Measurements from ENCODE around the gene PLTP.

PLTP gene

DNA sequence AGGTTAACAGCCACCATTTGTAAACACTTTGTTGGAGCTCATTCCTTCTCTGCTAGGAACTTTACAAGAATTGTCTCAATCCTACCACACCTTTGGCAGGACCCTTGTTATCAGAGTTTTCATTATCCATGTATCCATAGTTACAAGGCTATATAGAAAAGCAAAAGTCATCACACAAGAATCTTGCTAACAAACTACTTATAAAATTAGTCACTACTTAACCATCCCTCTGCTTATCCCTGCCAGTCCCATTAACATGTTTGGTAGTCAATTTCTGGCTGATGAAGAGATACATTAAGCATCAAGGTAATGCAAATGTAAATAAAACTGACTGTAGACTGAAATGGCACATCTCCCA is 44.2 kb downstream of the PLTP start:
- DNase-seq: no peak

DNA sequence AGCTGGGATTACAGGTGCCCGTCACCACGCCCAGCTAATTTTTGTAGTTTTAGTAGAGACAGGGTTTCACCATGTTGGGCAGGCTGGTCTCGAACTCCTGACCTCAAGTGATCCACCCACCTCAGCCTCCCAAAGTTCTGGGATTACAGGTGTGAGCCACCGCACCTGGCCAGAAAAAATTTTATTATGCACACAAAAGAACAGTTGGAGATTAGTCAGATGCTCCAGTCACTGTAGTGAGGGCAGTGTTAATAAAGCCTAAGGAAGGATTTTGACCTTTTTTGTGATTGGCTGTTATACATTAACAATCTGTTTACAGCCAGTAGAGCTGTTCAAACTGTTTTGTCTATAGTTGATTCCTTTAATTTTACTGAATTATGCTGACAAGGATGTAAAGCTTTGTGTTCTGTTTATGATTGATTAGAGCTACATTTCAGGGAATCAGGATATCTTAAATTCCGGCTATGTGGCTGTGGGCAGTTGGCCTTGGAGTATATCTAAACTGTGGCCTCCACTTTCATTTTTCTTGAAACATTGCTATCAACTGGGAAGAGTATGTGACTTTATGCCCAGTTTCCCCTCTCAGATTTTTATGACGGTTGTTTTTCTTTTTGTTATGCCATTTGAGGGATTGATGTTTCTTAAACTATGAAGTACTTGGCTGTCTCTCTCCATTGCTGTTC is 44.7 kb downstream of the PLTP start:
- no peak for DNase-seq

DNA sequence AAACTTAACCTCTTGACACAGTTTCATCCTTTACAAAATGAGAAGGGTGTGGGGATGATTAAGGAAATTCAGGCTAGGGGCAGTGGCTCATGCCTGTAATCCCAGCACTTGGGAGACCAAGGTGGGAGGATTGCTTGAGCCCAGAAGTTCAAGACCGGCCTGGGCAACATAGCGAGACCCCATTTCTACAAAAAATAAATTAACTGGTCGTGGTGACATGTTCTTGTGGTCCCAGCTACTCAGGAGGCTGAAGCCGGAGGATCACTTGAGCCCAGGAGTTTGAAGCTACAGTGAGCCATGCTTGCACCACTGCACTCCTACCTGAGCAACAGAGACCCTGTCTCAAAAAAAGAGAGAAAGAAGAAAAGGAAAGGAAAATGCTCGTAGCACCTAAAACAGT is 45.5 kb downstream of the PLTP start:
- no peak for DNase-seq

DNA sequence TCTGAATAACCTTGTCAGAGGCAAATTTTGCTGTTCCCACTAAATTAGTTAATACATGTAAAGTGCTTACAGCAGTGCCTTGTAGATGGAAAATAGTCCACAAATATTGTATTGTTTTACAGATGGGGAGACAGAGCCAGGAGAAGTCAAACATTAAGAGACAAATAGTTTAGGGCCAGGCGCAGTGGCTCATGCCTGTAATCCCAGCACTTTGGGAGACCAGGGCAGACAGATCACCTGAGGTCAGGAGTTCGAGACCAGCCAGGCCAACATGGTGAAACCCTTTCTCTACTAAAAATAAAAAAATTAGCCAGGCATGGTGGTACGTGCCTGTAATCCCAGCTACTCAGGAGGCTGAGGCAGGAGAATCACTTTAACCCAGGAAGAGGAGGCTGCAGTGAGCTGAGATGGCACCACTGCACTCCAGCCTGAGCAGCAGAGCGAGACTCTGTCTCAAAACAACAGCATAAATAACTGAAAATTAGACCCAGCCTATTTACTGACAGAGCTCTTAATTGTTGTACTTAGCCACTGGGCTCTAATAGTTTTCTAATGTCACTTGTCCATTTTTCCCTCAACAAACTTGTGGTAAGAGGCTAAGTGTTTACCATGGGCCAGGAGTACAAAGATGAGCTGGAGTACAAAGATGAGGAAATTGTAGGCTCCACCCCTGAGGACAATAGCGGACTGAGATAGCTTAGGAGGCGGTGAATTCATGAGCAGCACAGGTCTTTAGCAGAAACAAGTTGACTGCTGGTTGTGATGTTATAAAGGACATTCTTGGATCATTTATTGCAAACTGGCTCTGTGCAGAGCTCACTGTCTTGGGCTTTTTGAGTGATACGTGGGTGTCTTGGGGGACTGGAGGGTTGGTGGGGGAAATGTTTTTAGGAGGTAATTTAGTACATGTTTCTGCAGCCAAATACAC is 48.1 kb downstream of the PLTP start:
- no peak for DNase-seq

DNA sequence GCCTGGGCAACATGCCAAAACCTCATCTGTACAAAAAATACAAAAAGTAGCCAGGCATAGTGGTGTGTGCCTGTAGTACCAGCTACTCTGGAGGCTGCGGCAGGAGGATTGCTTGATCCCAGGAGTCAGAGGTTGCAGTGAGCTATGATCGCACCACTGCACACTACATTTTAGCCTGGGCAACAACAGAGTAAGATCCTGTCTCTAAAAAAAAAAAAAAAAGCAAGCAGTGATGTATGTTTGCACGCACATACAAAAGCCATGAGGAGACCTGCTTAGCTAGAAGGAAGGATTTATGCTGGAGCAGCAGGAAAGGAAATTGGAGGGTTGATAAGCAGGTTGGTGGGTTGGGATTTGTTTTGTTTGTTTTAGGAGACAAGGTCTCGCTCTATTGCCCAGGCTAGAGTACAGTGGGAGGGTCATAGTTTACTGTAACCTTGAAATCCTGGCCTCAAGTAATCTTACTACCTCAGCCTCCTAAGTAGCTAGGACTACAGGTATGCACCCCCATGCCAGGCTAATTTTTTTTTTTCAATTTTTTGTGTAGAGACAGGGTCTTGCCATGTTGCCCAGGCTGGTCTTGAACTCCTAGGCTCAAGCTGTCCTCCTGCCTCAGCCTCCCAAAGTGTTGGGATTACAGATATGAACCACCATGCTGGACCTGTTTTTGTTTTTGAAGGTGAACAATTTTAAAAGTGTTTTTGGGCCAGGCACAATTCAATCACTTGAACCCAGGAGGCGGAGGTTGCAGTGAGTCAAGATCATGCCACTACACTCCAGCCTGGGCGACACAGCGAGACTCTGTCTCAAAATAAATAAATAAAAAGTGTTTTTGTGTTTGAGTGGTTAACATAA is 50.5 kb downstream of the PLTP start:
- DNase-seq: no peak

DNA sequence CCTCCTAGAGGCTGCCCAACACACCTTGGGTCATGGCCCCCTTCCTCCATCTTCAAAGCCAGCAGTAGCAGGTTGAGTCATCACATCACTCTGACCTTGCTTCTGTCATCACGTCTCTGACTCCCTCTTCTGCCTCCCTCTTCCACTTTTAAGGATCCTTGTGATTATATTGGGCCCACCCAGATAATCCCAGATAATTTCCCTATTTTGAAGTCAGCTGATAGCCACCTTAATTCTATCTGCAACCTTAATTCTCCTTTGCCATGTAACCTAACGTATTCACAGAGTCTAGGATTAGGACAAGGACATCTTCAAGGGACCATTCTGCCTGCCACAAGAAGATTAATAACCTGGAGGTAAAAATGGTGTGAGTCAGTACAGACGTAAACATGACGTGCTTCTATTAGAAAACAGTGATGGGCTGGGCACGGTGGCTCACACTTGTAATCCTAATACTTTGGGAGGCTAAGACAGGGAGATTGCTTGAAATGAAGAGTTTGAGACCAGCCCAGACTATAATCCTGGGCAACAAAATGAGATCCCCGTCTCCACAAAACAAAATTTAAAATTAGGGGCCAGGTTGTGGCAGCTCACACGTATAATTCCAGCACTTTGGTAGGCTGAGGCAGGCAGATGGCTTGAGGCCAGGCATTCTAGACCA is 51.3 kb downstream of the PLTP start:
- DNase-seq: no peak

DNA sequence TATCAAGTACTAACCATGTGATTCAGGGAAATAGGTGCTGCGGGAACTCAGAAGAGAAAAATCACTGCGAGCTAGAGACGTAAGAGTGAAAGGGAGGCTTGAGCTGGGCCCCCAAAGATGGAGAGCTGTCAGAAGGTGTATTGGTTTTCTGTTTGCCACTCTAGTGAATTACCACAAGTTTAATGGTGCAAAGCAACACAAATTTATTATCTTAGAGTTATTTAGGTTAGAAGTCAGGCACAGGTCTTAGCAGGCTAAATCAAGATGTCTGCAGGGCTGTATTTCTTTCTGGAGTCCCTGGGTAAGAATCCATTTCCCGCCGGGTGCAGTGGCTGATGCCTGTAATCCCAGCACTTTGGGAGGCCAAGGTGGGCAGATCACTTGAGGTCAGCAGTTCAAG is 52.0 kb downstream of the PLTP start:
- DNase-seq: no peak

DNA sequence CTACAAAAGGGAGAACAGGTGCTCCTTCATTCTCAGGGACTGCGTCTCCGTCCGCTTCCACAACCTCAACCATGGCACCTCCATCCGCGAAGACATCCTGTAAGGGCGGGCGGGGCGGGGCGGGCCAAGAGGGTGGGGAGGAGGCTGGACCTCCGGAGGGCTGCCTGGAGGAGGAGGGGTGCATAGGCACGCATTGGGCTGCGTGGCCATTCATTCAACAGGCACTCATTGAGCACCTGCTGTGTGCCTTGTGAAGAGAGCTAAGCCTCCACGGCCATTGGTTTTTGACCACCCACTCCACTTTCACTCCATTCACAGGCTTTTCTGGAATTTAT is 54.1 kb downstream of the PLTP start:
- DNase-seq: no peak

DNA sequence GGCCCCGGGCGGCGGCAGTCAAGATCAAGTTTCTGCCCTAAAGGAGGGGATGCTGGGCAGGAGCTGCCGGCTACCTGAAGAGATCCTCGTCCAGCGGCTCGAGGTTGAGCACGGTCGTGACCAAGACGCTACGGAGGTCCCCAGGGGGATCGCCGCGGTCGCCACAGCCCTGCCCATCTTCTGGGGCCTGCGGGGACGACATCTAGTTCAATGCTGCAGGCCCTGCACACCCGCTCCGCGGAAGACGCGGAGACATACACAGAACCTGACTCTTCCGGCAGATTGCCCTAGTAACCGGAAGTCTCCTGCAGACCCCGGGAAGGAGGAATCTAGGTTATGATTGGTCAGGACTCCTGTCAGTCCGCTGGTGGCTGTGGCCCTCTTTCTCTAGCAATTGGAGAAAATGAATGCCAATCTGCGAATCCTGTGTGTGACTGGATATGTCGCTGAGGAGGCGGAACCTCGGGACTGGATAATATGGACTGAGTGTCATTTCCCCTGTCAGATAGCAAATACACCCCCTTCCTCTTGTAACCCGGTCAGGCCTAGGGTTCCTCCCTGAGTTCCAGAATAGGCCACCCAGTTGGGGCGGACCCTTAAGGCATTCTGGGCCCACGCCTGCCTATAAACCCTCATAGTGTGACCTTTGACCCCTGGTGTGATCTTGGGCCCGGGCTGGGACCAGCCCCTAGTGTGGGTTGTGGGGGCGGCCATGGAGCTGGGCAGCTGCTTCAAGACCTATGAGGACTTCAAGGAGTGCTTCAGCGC is 54.7 kb downstream of the PLTP start, which contains the start of the genes ACOT8 and ZSWIM3:
Gene ACOT8, minus strand, starts transcription at position 279 of the 768 bp plus-strand sequence. Its CDS starts 77 bp downstream, at position 202.
Gene ZSWIM3, plus strand, starts transcription at position 501 of the 768 bp plus-strand sequence. Its CDS starts 212 bp downstream, at position 713.
- peak; percentile 94 for DNase-seq

DNA sequence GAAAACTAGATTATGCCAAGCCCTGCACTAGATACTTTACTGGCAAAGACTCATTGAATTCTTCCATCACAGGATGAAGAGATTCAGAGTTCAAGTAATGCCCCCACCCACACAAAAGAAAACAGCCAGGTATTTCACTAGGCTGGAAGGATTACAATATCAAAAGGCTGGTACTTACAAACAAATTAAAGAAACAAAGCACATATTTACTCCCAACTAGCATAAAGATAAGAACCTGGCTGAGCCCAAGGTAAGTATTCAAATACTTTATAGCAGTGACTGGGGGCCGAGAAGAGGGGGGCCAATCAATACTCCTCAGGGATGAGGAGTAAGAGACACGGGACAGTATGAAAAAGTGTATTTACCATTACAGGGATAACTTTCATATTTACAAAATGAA is 58.5 kb downstream of the PLTP start:
- DNase-seq: no peak

DNA sequence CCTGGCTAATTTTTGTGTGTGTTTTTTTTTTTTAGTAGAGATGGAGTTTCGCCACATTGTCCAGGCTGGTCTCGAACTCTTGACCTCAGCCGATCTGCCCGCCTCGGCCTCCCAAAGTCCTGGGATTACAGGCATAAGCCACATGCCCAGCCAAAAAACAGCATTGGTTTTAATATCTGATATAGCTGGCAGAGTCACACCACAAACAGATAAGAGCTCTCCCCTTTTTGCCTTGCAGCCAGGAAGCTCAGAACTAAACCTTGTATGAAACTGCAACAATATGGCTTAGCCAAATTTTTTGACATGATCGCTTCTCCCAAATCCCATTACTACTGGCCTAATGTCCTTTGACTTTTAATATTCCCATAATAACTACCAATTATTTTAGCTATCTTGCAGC is 59.6 kb downstream of the PLTP start:
- DNase-seq: no peak

DNA sequence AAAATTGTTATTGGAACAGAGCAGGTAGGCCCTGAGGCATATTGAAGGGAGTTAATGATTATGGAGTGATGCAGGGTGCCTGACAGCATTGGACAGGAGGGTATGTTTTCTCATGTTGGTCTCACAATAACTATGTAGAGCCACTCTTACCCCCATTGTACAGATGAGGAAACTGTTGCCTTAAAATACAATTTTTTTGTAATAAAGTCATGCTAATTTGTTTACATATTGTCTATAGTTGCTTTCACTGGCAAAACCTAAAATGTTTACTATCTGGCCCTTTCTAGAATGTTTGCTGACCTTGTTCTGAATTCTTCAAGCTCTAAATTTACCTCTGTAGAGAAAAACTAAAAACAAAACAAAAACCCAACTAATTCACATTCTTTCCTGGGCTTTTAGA is 60.5 kb downstream of the PLTP start:
- DNase-seq: no peak

DNA sequence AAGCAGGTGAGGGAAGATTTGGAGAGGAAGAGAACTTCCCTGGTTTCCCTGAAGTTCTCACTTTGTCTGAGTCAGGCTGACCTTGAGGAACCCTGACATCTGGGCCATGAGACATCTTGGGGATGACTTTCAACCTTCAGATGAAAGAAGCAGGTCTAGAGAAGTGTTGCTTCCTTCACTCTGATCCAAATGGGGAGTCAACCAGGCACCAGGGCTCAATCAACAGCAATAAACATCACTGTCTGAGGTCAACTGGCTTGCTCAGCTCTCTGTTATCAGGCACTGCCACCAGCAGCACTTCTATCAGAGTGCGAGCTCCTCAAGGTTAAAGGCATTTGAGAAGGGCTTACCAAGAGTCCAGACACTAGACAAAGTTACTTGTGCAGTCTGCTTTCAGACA is 61.0 kb downstream of the PLTP start:
- no peak for DNase-seq

DNA sequence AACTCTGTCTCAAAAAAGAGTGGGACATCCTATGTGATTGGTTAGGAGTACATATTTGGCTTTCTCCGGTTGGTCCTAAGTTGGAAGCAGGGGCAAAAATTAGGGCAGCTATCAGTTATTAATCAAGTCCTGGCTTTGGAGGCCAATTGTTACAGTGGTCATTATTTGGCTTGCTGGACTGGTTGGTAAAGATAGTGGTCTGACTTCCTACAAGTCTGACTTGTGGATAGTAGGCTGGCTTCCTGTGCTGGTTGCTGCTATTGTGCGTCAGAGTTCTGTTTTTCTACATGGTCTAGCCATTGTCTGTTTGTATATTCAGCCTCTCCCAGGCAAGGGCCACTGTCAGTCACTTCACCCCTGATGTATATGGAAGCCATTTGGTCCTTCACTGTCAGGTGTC is 61.7 kb downstream of the PLTP start:
- DNase-seq: no peak

DNA sequence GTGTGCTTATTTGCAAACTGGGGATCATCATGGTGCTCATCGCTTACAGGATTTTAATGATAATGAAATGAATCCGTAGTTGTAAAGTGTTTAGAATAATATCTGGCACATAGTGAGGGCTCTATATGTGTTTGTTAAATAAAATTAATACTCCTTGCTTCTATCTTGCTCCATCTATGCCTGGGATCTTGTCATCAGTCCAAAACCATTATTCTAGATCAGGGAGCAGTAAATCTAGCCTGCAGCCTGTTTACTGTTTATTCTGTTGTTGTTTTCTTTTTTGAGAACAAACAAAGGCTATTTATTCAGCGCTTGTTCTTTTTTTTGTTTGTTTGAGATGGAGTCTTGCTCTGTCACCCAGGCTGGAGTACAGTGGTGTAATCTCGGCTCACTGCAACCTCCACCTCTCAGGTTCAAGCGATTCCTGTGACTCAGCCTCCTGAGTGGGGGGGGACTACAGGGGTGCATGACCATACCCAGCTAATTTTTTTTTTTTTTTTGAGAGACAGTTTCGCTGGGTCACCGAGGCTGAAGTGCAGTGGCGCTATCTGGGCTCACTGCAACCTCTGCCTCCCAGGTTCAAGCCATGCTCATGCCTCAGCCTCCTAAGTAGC is 62.9 kb downstream of the PLTP start:
- no peak for DNase-seq

Data from effector CD4-positive, alpha-beta T cell (primary cell).